Measurements from ENCODE around the gene GSK3A.

GSK3A gene

DNA sequence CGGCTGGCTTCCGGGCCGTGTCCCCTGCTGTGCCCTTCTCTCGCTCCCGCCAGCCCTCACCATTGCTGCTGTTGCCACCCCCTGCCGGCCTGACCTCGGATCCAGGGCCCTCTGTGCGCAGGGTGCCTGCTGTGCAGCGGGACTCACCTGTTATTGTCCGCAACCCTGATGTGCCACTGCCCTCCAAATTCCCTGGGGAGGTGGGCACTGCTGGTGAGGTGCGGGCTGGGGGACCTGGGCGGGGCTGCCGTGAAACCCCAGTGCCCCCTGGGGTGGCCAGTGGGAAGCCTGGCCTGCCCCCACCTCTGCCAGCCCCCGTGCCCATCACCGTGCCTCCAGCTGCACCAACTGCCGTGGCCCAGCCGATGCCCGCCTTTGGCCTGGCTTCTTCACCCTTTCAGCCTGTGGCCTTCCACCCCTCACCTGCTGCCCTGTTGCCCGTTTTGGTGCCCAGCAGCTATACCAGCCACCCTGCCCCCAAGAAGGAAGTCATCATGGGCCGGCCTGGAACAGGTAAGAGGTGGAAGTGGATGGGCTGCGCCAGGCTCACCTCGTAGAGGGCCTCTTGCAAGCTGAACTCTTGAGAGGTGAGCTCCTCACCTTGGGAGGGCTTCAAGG, 31.8 kb upstream of the GSK3A start:
- TF ChIP-seq, protein P1, sequence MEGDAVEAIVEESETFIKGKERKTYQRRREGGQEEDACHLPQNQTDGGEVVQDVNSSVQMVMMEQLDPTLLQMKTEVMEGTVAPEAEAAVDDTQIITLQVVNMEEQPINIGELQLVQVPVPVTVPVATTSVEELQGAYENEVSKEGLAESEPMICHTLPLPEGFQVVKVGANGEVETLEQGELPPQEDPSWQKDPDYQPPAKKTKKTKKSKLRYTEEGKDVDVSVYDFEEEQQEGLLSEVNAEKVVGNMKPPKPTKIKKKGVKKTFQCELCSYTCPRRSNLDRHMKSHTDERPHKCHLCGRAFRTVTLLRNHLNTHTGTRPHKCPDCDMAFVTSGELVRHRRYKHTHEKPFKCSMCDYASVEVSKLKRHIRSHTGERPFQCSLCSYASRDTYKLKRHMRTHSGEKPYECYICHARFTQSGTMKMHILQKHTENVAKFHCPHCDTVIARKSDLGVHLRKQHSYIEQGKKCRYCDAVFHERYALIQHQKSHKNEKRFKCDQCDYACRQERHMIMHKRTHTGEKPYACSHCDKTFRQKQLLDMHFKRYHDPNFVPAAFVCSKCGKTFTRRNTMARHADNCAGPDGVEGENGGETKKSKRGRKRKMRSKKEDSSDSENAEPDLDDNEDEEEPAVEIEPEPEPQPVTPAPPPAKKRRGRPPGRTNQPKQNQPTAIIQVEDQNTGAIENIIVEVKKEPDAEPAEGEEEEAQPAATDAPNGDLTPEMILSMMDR (conservative IDR thresholded peaks at IDR 0.05; ENCODE audit: low read length), result no peak
- no peak for TF ChIP-seq EZH2phosphoT487 (IDR thresholded peaks at IDR 0.05; ENCODE audit: borderline replicate concordance)

DNA sequence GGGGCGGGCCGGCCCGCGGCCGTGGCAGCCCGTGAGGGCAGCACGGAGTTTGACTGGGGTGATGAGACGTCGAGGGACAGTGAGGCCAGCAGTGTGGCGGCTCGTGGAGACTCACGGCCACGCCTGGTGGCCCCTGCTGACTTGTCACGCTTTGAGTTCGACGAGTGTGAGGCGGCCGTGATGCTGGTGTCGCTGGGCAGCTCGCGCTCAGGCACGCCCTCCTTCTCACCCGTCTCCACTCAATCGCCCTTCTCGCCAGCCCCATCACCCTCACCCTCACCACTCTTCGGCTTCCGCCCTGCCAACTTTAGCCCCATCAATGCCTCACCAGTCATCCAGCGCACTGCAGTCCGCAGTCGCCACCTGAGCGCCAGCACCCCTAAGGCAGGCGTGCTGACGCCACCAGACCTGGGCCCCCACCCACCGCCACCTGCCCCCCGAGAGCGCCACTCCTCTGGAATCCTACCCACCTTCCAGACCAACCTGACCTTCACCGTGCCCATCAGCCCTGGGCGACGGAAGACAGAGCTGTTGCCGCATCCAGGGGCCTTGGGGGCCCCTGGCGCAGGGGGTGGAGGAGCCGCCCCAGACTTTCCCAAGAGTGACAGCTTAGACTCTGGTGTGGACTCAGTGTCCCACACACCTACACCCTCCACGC, 31.1 kb upstream of the GSK3A start:
- H2AFZ ChIP-seq (ENCODE audit: low read length), result no peak overlapping the region
- H3K9me3 ChIP-seq (ENCODE audit: insufficient read depth, low read depth, low read length), result no peaks in the 10 kb centered on the region
- no peaks in the 10 kb centered on the region for H4K20me1 ChIP-seq (ENCODE audit: insufficient read depth, low read length, poor library complexity, severe bottlenecking)
- H3K4me1 ChIP-seq (ENCODE audit: insufficient read depth, low read length, poor library complexity, severe bottlenecking), result peaks cover 18% of the 10 kb centered on the region
- TF ChIP-seq, protein P1 (conservative IDR thresholded peaks at IDR 0.05; ENCODE audit: low read length), result no peak
- TF ChIP-seq EZH2phosphoT487 (IDR thresholded peaks at IDR 0.05; ENCODE audit: borderline replicate concordance), result no peak
- H3K79me2 ChIP-seq (ENCODE audit: insufficient read depth, low read length), result peaks cover 39% of the 10 kb centered on the region
- H3K36me3 ChIP-seq (ENCODE audit: insufficient read depth, low read length), result 0 out of 2 replicates have a peak, but pooled peaks cover 3% of the 10 kb centered on the region
- no peaks in the 10 kb centered on the region for H3F3A ChIP-seq (ENCODE audit: low read depth)
- no peak overlapping the region for H3K9ac ChIP-seq (ENCODE audit: low read depth, low read length, poor library complexity, severe bottlenecking)
- H3K9me2 ChIP-seq (replicated peaks; ENCODE audit: low read depth, low read length), result no peaks in the 10 kb centered on the region
- no peak overlapping the region for H3K4me2 ChIP-seq (ENCODE audit: low read depth, low read length, poor library complexity, severe bottlenecking)
- H3K4me3 ChIP-seq (ENCODE audit: low read length, poor library complexity, severe bottlenecking), result no peak overlapping the region
- no peaks in the 10 kb centered on the region for H3K27me3 ChIP-seq (ENCODE audit: insufficient read depth, low read length, poor library complexity, severe bottlenecking)

More for the DNA sequence above, 31.8 kb upstream of the GSK3A start:
- H4K20me1 ChIP-seq (ENCODE audit: insufficient read depth, low read length, poor library complexity, severe bottlenecking), result no peaks in the 10 kb centered on the region
- 0 out of 2 replicates have a peak, but pooled peaks cover 3% of the 10 kb centered on the region for H3K36me3 ChIP-seq (ENCODE audit: insufficient read depth, low read length)
- peaks cover 25% of the 10 kb centered on the region for H3K4me1 ChIP-seq (ENCODE audit: insufficient read depth, low read length, poor library complexity, severe bottlenecking)
- H3K9me3 ChIP-seq (ENCODE audit: insufficient read depth, low read depth, low read length), result no peaks in the 10 kb centered on the region
- H3K4me3 ChIP-seq (ENCODE audit: low read length, poor library complexity, severe bottlenecking), result no peak overlapping the region
- no peak overlapping the region for H3K9ac ChIP-seq (ENCODE audit: low read depth, low read length, poor library complexity, severe bottlenecking)
- H3K27me3 ChIP-seq (ENCODE audit: insufficient read depth, low read length, poor library complexity, severe bottlenecking), result no peaks in the 10 kb centered on the region
- H2AFZ ChIP-seq (ENCODE audit: low read length), result no peak overlapping the region
- H3K4me2 ChIP-seq (ENCODE audit: low read depth, low read length, poor library complexity, severe bottlenecking), result peak overlapping the region; percentile 31
- H3F3A ChIP-seq (ENCODE audit: low read depth), result no peaks in the 10 kb centered on the region
- H3K9me2 ChIP-seq (replicated peaks; ENCODE audit: low read depth, low read length), result no peaks in the 10 kb centered on the region
- peaks cover 43% of the 10 kb centered on the region for H3K79me2 ChIP-seq (ENCODE audit: insufficient read depth, low read length)

DNA sequence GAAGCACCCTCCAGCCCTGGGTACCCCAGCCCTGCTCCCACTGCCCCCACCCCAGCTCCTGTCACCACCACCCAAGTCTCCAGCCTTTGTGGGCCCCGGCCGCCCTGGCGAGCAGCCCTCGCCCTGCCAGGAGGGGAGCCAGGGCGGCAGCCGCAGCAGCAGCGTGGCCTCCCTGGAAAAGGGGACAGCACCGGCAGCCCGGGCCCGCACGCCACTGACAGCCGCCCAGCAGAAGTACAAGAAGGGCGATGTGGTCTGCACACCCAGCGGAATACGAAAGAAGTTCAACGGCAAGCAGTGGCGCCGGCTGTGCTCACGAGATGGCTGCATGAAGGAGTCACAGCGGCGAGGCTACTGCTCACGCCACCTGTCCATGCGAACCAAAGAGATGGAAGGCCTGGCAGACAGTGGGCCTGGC, 30.6 kb upstream of the GSK3A start:
- H3K4me1 ChIP-seq (ENCODE audit: insufficient read depth, low read length, poor library complexity, severe bottlenecking), result peaks cover 15% of the 10 kb centered on the region
- H3K9ac ChIP-seq (ENCODE audit: low read depth, low read length, poor library complexity, severe bottlenecking), result no peak overlapping the region
- no peaks in the 10 kb centered on the region for H3K27me3 ChIP-seq (ENCODE audit: insufficient read depth, low read length, poor library complexity, severe bottlenecking)
- peaks cover 37% of the 10 kb centered on the region for H3K79me2 ChIP-seq (ENCODE audit: insufficient read depth, low read length)
- H3K9me3 ChIP-seq (ENCODE audit: insufficient read depth, low read depth, low read length), result no peaks in the 10 kb centered on the region
- no peak overlapping the region for H2AFZ ChIP-seq (ENCODE audit: low read length)
- H3K36me3 ChIP-seq (ENCODE audit: insufficient read depth, low read length), result 0 out of 2 replicates have a peak, but pooled peaks cover 3% of the 10 kb centered on the region
- TF ChIP-seq, protein P1 (conservative IDR thresholded peaks at IDR 0.05; ENCODE audit: low read length), result no peak
- TF ChIP-seq EZH2phosphoT487 (IDR thresholded peaks at IDR 0.05; ENCODE audit: borderline replicate concordance), result no peak
- H3K9me2 ChIP-seq (replicated peaks; ENCODE audit: low read depth, low read length), result no peaks in the 10 kb centered on the region
- no peaks in the 10 kb centered on the region for H4K20me1 ChIP-seq (ENCODE audit: insufficient read depth, low read length, poor library complexity, severe bottlenecking)
- no peak overlapping the region for H3K4me2 ChIP-seq (ENCODE audit: low read depth, low read length, poor library complexity, severe bottlenecking)
- H3F3A ChIP-seq (ENCODE audit: low read depth), result no peaks in the 10 kb centered on the region
- H3K4me3 ChIP-seq (ENCODE audit: low read length, poor library complexity, severe bottlenecking), result no peak overlapping the region
